Ectodermal cell (in vitro differentiated cells): ENCODE results near the gene ARMH2.
"Not testable (repeated sequence)": the region's sequence is repeated elsewhere in the genome, so short reads cannot be mapped to it uniquely, and the experiment has no call there.

Source experiments
- H3K27ac ChIP-seq: 2 replicates; pipeline ENCODE4 v1.7.0; 2013; ENCODE audit warnings: mild to moderate bottlenecking, low read depth, low read length; ENCODE audit not compliant: insufficient read depth, poor library complexity, severe bottlenecking
- H3K27me3 ChIP-seq: 2 replicates; pipeline ENCODE4 v1.7.0; 2013; ENCODE audit warnings: mild to moderate bottlenecking, low read length; ENCODE audit not compliant: insufficient read depth, control insufficient read depth, poor library complexity, severe bottlenecking
- H3K36me3 ChIP-seq: one replicate; pipeline ENCODE4 v1.7.0; 2013; ENCODE audit warnings: low read length; ENCODE audit not compliant: control insufficient read depth, insufficient read depth
- H3K4me1 ChIP-seq: one replicate; pipeline ENCODE4 v1.7.0; 2013; ENCODE audit warnings: low read length; ENCODE audit not compliant: control insufficient read depth, insufficient read depth
- H3K4me3 ChIP-seq: 2 replicates; pipeline ENCODE4 v1.7.0; 2013; ENCODE audit warnings: low read depth, low read length, control low read depth; ENCODE audit not compliant: insufficient read depth
- H3K9me3 ChIP-seq: 2 replicates; pipeline ENCODE4 v1.7.0; 2013; ENCODE audit warnings: mild to moderate bottlenecking, low read length, moderate library complexity; ENCODE audit not compliant: control insufficient read depth
- WGBS, 2 experiments: methylation state at CpG; one replicate each; pipeline ENCODE4 v1.1.7; 2013; ENCODE audit warnings: missing lambda C conversion rate in 2 of 2; 5-methylcytosine and 5-hydroxymethylcytosine counted together

Gene ARMH2

GRCh38 chr6:24752917-24753492 is 45.7 kb downstream of the ARMH2 start:
- no peak overlapping the region for H3K27ac ChIP-seq
- H3K36me3 ChIP-seq: no peaks in the 10 kb centered on the region
- H3K9me3 ChIP-seq: no peaks in the 10 kb centered on the region
- no peaks in the 10 kb centered on the region for H3K27me3 ChIP-seq
- H3K4me1 ChIP-seq: no peaks in the 10 kb centered on the region
- H3K4me3 ChIP-seq: no peak overlapping the region
- 82 to 100% methylated on average over 1 of the region's 1 CpG for WGBS, 2 experiments

GRCh38 chr6:24752503-24752902 is 46.2 kb downstream of the ARMH2 start:
- H3K4me1 ChIP-seq: no peaks in the 10 kb centered on the region
- no peaks in the 10 kb centered on the region for H3K9me3 ChIP-seq
- no peak overlapping the region for H3K4me3 ChIP-seq
- no peak overlapping the region for H3K27ac ChIP-seq
- WGBS, 2 experiments: 91 to 97% methylated on average over 2 of the region's 2 CpGs
- H3K36me3 ChIP-seq: no peaks in the 10 kb centered on the region
- no peaks in the 10 kb centered on the region for H3K27me3 ChIP-seq

GRCh38 chr6:24750878-24751277 is 47.8 kb downstream of the ARMH2 start:
- not testable (repeated sequence) for H3K27me3 ChIP-seq, H3K9me3 ChIP-seq
- WGBS, 2 experiments: 87 to 92% methylated on average over 3 of the region's 3 CpGs

DNA sequence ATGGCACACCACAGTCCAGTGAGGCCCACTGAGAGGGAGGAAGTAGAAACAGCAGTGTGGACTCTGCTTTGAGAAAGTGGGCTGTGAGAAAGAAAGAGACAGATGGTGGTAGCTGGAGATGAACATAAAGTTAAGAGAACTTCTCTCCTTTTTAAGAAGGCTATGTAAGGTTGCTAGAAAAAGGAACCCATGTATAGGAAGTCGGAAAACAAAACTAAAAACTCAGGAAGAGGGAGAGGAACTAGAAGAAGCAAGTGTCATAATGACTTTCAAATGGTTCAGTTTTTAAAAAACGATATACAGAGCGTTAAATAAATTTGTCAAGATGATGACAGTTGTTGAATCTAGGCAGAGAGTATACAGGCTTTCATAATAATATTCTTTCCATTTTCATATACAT is 49.4 kb downstream of the ARMH2 start:
- 92 to 95% methylated on average over 3 of the region's 3 CpGs for WGBS, 2 experiments

More at GRCh38 chr6:24750878-24751277, 47.8 kb downstream of the ARMH2 start:
- not testable (repeated sequence) for H3K4me1 ChIP-seq, H3K36me3 ChIP-seq, H3K27ac ChIP-seq, H3K4me3 ChIP-seq

More for the DNA sequence above, 49.4 kb downstream of the ARMH2 start:
- no peak overlapping the region for H3K4me3 ChIP-seq
- no peak overlapping the region for H3K27ac ChIP-seq
- H3K36me3 ChIP-seq: no peaks in the 10 kb centered on the region
- no peaks in the 10 kb centered on the region for H3K9me3 ChIP-seq
- H3K27me3 ChIP-seq: no peaks in the 10 kb centered on the region
- H3K4me1 ChIP-seq: no peaks in the 10 kb centered on the region
